ENCODE measurements around the gene NAP1L4.

DNA sequence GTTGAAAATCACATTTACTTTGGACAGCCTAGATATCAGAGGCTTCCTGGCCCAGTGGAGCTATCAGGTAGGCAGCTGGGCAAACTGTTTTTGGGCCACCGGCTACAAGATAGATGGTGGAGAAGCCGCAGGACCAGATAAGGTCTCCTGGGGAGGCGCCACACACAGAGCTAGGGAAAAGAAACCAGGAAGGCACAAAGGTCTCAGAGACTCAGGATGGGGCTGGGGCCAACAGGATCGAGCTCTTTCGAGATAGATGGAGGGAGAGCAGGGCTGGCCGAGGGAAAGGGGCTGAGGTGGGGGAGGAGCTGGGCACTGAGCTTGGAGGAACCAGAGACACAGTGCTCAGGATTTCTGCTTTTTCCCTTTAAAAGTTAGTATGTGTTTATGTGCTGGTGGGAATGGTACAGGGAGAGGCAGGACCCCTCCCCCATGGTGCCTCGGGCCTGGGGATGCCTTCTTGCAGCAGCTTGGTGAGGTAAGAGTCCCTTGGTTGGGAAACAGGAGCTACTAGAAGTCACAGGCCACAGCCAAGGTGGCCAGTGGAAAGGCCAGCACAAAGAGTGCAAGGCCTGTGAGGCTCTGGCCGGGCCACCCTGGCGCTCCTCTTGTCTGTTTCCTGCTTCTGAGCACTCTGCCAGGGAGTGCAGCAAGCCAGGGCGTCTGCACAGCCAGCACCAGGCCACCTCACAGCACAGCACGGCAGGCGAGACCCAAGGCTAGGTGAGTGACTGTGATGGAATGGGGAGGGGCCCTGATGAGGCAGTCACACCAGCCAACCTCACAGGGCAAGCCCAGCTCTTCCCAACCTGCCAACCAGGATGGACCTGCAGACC, 11.5 kb upstream of the NAP1L4 start:
- TF ChIP-seq CTCF (IDR thresholded peaks at IDR 0.05 in 8 of 11, conservative IDR thresholded peaks at IDR 0.05 in 3 of 11) (no peak), POLR2A (IDR thresholded peaks at IDR 0.05) (no peak)
